Fibroblast of the conjunctiva (primary cell): ENCODE measurements around the gene SRGAP3.

Experiments
- DNase-seq: peaks from one replicate; pipeline ENCODE4 v3.0.0-alpha.2; 2010; ENCODE audit warnings: low read depth

Gene SRGAP3

GRCh38 chr3:9143184-9143583 lies 106.3 kb downstream of the SRGAP3 start:
- DNase-seq, result no peak

- DNase-seq, result no peak
These were observed 107.1 kb downstream of the SRGAP3 start for GRCh38 chr3:9142362-9142761.

- DNase-seq, result no peak
These were observed 107.5 kb downstream of the SRGAP3 start for GRCh38 chr3:9141928-9142289.

- DNase-seq, result no peak
These were observed 110.1 kb downstream of the SRGAP3 start for GRCh38 chr3:9139366-9139765.

GRCh38 chr3:9137676-9138075 lies 111.8 kb downstream of the SRGAP3 start:
- DNase-seq, result no peak

GRCh38 chr3:9136746-9137465 lies 112.5 kb downstream of the SRGAP3 start:
- no peak for DNase-seq

- no peak for DNase-seq
These were observed 113.4 kb downstream of the SRGAP3 start for GRCh38 chr3:9135930-9136525.

- no peak for DNase-seq
These were observed 113.9 kb downstream of the SRGAP3 start for GRCh38 chr3:9135526-9135925.

- no peak for DNase-seq
These were observed 115.8 kb downstream of the SRGAP3 start for GRCh38 chr3:9133656-9134055.

- DNase-seq, result no peak
These were observed 118.8 kb downstream of the SRGAP3 start for GRCh38 chr3:9130345-9131305.

GRCh38 chr3:9129365-9129764 lies 120.1 kb downstream of the SRGAP3 start:
- no peak for DNase-seq

- DNase-seq, result no peak
These were observed 124.0 kb downstream of the SRGAP3 start for GRCh38 chr3:9125278-9125951.

GRCh38 chr3:9124730-9125129 lies 124.7 kb downstream of the SRGAP3 start:
- DNase-seq, result no peak

- DNase-seq, result no peak
These were observed 125.6 kb downstream of the SRGAP3 start for GRCh38 chr3:9123840-9124239.

GRCh38 chr3:9122732-9123364 lies 126.6 kb downstream of the SRGAP3 start:
- no peak for DNase-seq

- DNase-seq, result no peak
These were observed 128.0 kb downstream of the SRGAP3 start for GRCh38 chr3:9121366-9122001.

GRCh38 chr3:9119331-9119730 lies 130.1 kb downstream of the SRGAP3 start:
- no peak for DNase-seq

GRCh38 chr3:9118222-9118621 lies 131.2 kb downstream of the SRGAP3 start:
- no peak for DNase-seq

- DNase-seq, result no peak
These were observed 132.2 kb downstream of the SRGAP3 start for GRCh38 chr3:9117220-9117619.

GRCh38 chr3:9116336-9116735 lies 133.1 kb downstream of the SRGAP3 start:
- no peak for DNase-seq

GRCh38 chr3:9115336-9115735 lies 134.1 kb downstream of the SRGAP3 start:
- DNase-seq, result no peak
